Stimulated activated CD4-positive, alpha-beta T cell treated with anti-CD3 and anti-CD28 coated beads, Interleukin-1b, Interleukin-23, amount 100 ng/mL, for 4 hours (primary cell): ENCODE measurements around the gene TSGA10IP.

Experiments used
- DNase-seq, 2 donors: peaks; one replicate each; pipeline ENCODE4 v3.0.0-alpha.2; 2020; ENCODE audit warnings: low read depth in 2 of 2

The TSGA10IP gene

GRCh38 chr11:66006134-66006890 is 61.0 kb downstream of the TSGA10IP start:
- DNase-seq, result no peak

DNA sequence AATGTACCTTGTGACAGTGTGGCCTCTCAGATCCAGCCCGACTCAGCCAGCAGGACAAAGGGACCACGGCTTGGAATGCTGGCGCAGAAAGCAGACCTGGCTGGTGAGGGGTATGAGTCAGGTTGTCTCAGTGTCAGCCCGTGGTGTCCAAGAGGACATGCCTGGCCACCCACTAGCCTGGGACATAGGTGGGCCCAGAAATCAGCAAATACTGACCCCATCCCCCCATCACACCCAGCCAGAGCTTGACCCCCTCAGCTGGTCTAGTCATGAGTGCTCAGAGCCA is 61.6 kb downstream of the TSGA10IP start:
- no peak for DNase-seq

GRCh38 chr11:66007201-66007634 is 61.9 kb downstream of the TSGA10IP start:
- DNase-seq, result no peak

DNA sequence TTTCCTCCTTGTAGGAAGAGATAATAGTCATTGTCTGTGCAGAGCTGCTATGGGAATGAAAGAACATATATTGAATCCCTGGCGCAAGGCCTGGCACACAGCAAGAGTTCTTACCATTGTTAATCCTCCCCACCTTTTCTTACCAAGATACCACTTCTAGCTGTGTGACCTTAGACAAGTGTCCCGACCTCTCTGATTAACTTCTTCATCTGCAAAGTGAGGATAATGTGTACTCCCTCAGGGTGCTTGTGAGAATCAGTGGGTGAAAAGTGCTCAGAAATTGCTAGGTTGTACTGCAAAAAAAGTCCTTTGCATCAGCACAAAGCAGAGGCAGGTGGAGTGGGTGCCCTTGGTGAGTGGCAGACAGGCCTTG is 62.8 kb downstream of the TSGA10IP start:
- no peak for DNase-seq

DNA sequence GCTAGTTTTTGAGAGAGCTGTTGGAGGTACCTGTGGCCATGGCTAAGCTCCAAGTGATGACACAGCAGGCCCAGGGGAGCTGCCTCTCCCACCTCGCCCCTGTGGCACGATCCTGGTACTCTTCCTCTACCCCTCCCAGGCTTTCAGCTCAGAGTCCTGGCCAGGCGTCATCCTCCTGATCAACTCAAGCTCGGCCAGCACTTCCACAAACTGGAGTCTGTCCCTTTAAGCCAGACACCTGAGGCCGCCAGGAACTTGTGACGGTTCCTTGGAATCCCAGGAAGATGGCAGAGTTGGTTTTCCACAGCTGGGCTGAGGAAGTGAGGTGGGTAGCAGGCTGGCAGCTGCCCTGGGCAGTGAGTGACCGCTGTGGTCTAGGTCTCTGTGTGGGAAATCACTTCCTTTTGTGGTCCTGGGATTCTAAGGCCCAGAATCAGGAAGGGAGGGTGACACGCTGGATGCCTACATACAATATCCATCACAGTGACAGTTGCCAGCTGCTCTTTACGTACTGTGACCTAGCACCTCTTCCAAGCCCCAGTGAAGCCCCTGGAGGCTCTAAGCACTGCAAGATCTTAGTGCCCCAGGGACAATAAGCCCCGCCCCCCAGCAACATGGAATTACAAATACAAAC is 63.3 kb downstream of the TSGA10IP start:
- DNase-seq, result no peak
